HG02623 (cell line): ENCODE data around the gene WDR88.

Source experiments
- ATAC-seq: cut with Tn5 transposase; IDR thresholded peaks from one replicate; pipeline ENCODE4 v1.9.1; 2021; ENCODE audit warnings: moderate library complexity; ENCODE audit not compliant: unreplicated experiment

WDR88 gene

GRCh38 chr19:33196446-33197193, 64.7 kb downstream of the WDR88 start:
- no peak for ATAC-seq

GRCh38 chr19:33197591-33198000, 65.7 kb downstream of the WDR88 start:
- ATAC-seq: no peak

GRCh38 chr19:33198169-33198568, 66.3 kb downstream of the WDR88 start:
- ATAC-seq: no peak

- no peak for ATAC-seq
Observed at GRCh38 chr19:33199441-33200265, 67.7 kb downstream of the WDR88 start.

GRCh38 chr19:33201473-33201872, 69.6 kb downstream of the WDR88 start:
- no peak for ATAC-seq

- ATAC-seq: no peak
Observed at GRCh38 chr19:33201886-33202545, 70.1 kb downstream of the WDR88 start.

- ATAC-seq: no peak
Observed at GRCh38 chr19:33202546-33203507, 70.9 kb downstream of the WDR88 start.

- no peak for ATAC-seq
Observed at GRCh38 chr19:33203529-33203928, 71.6 kb downstream of the WDR88 start.

- no peak for ATAC-seq
Observed at GRCh38 chr19:33204136-33204973, 72.4 kb downstream of the WDR88 start.

GRCh38 chr19:33205110-33205509, 73.2 kb downstream of the WDR88 start:
- no peak for ATAC-seq

GRCh38 chr19:33205531-33206260, 73.8 kb downstream of the WDR88 start:
- no peak for ATAC-seq

GRCh38 chr19:33206261-33207039, 74.5 kb downstream of the WDR88 start:
- ATAC-seq: no peak

- ATAC-seq: no peak
Observed at GRCh38 chr19:33207040-33207620, 75.2 kb downstream of the WDR88 start.

GRCh38 chr19:33207903-33208302, 76.0 kb downstream of the WDR88 start:
- no peak for ATAC-seq

GRCh38 chr19:33208371-33208895, 76.5 kb downstream of the WDR88 start:
- ATAC-seq: no peak

GRCh38 chr19:33208904-33209849, 77.3 kb downstream of the WDR88 start:
- no peak for ATAC-seq
